Measurements from ENCODE around the gene CD96. TPM values are rescaled to one million over a fixed set of nuclear protein-coding genes. Genes with fewer than 3 reads are reported as not detected.

The CD96 gene
- total and polyA plus RNA-seq, 2 donors (not counting 3 experiments of a cell fraction or from before 2014, with no cell fraction given), result not detected

- intact Hi-C loops (cut with micrococcal nuclease) (loop anchor here (10.0 kb wide), 1 partner anchor 1800 kb away; no protein-coding TSS in a partner anchor), dilution Hi-C loops (cut with MboI; ENCODE audit: extremely low pct_ligation_motif_present, low sequenced_read_pairs) (no loop called here)
- Histone ChIP-seq H3K4me3 (replicated peaks in 1 of 3; ENCODE audit: insufficient read depth in 1 of 3, low read depth in 1 of 3, low read length in 3 of 3) (no peak overlapping the region), H3K79me2 (ENCODE audit: control insufficient read depth, insufficient read depth, low read length) (no peaks in the 10 kb centered on the region), H3K9me1 (replicated peaks; ENCODE audit: control insufficient read depth, extremely low read depth, insufficient read depth, low read length) (no peaks in the 10 kb centered on the region), H3K27me3 (ENCODE audit: control insufficient read depth in 2 of 2, insufficient read depth in 2 of 2, low read length in 2 of 2) (no peaks in the 10 kb centered on the region), H3K9me3 (replicated peaks; ENCODE audit: control insufficient read depth, insufficient read depth, low read length) (no peaks in the 10 kb centered on the region), H3K4me1 (ENCODE audit: control insufficient read depth, extremely low read depth, insufficient read depth, low read length) (no peaks in the 10 kb centered on the region), H3K4me2 (ENCODE audit: insufficient read depth, low read length) (no peak overlapping the region), H3K9ac (replicated peaks; ENCODE audit: extremely low read depth, insufficient read depth, low read length) (no peak overlapping the region), H2AFZ (ENCODE audit: low read depth, low read length) (no peak overlapping the region), H3K27ac (ENCODE audit: insufficient read depth, low read depth, low read length) (no peak overlapping the region), H4K20me1 (replicated peaks; ENCODE audit: control insufficient read depth, extremely low read depth, insufficient read depth, low read length) (no peaks in the 10 kb centered on the region), H3K36me3 (ENCODE audit: control insufficient read depth in 2 of 2, extremely low read depth in 1 of 2, insufficient read depth in 2 of 2, low read length in 2 of 2) (no peaks in the 10 kb centered on the region)
- FAIRE-seq, result no peak
- ChIA-PET POLR2A (no interaction called here), CTCF (no interaction called here)
- no TSS peak for BruUV-seq (replicated peaks)
- no peak for DNase-seq (ENCODE audit: low read depth, low spot score)
- TF ChIP-seq CTCF (IDR thresholded peaks at IDR 0.05; ENCODE audit: extremely low read depth in 1 of 2, insufficient read depth in 1 of 2, low read depth in 1 of 2, low read length in 2 of 2) (no peak), EZH2 (IDR thresholded peaks at IDR 0.05; ENCODE audit: borderline replicate concordance, low read depth, low read length, severe bottlenecking) (no peak), MYC (IDR thresholded peaks at IDR 0.05; ENCODE audit: low read depth, low read length) (no peak), MAX (IDR thresholded peaks at IDR 0.05; ENCODE audit: insufficient read depth, insufficient read length) (no peak), POLR2AphosphoS5 (IDR thresholded peaks at IDR 0.05; ENCODE audit: insufficient read depth, low read depth, low read length) (no peak), FOS (IDR thresholded peaks at IDR 0.05; ENCODE audit: borderline replicate concordance, insufficient read depth, low read length) (no peak), GATA2 (IDR thresholded peaks at IDR 0.05; ENCODE audit: insufficient read depth, insufficient read length, low read depth, low read length) (no peak), POLR2A (IDR thresholded peaks at IDR 0.05; ENCODE audit: low read depth, low read length) (no peak), JUN (IDR thresholded peaks at IDR 0.05; ENCODE audit: borderline replicate concordance, insufficient read depth, insufficient read length, low read depth) (no peak)
Observed at GRCh38 chr3:111534701-111535100, 7.3 kb upstream of the CD96 start.

Measured in endothelial cell of umbilical vein (primary cell).